ENCODE results near the gene LRRC36. TPM values are rescaled to one million over a fixed set of nuclear protein-coding genes. Genes with fewer than 3 reads are reported as not detected.

Gene LRRC36
- total and polyA plus RNA-seq, 2 experiments from 2014 or later, result 1.2 TPM; not detected in 1

GRCh38 chr16:67430504-67430976 is 103.9 kb downstream of the LRRC36 start (continued):
- TF ChIP-seq ZNF462 (CRISPR knock-in tag; IDR thresholded peaks at IDR 0.05) (no peak), JUNB (IDR thresholded peaks at IDR 0.05; ENCODE audit: unreplicated experiment) (no peak), POLR2AphosphoS5 (IDR thresholded peaks at IDR 0.05; ENCODE audit: low read depth) (no peak; the same call in 1 of the 2 replicates), STAT1 (IDR thresholded peaks at IDR 0.05; ENCODE audit: unreplicated experiment) (no peak)

GRCh38 chr16:67430977-67431774 is 104.6 kb downstream of the LRRC36 start, which contains the start of gene HSD11B2:
Gene HSD11B2, plus strand, starts transcription at chr16:67431121. Its CDS starts 128 bp downstream, at chr16:67431249.
- Histone ChIP-seq H3K9me2 (ENCODE audit: insufficient read depth) (no peaks in the 10 kb centered on the region), H3K4me1 (ENCODE audit: insufficient read depth) (peaks cover 25% of the 10 kb centered on the region), H3K79me2 (replicated peaks; ENCODE audit: insufficient read depth) (no peaks in the 10 kb centered on the region), H3K4me2 (peak within 1 kb of the TSS; percentile 98), H3K4me3 (peak within 1 kb of the TSS; percentile 85), H3K27ac (ENCODE audit: low read depth) (no peak within 1 kb of the TSS), H4K20me1 (replicated peaks; ENCODE audit: insufficient read depth) (no peaks in the 10 kb centered on the region), H3K36me3 (ENCODE audit: insufficient read depth) (no peaks in the 10 kb centered on the region), H2AFZ (0 out of 2 replicates have a peak within 1 kb of the TSS, but pooled peaks have one; percentile 80), H3K27me3 (ENCODE audit: insufficient read depth) (peaks cover 23% of the 10 kb centered on the region), H3F3A (replicated peaks; ENCODE audit: low read depth) (0 out of 2 replicates have a peak, but pooled peaks cover 4% of the 10 kb centered on the region)
- Mint-ChIP-seq H3K9me3 (peaks cover 3% of the 10 kb centered on the region; the same call in 2 of the 3 replicates), H3K4me1 (peaks cover 50% of the 10 kb centered on the region), H3K36me3 (ENCODE audit: low read depth) (peaks cover 10% of the 10 kb centered on the region), H3K27ac (no peak within 1 kb of the TSS; the same call in 1 of the 2 replicates), H3K4me3 (peak within 1 kb of the TSS; percentile 84), H3K27me3 (ENCODE audit: insufficient read depth, low read depth, poor library complexity) (peaks cover 36% of the 10 kb centered on the region)
- TF ChIP-seq CTCF (conservative IDR thresholded peaks at IDR 0.05; ENCODE audit: low read depth in 2 of 2), result no peak
- peak; percentile 65 for TF ChIP-seq POLR2AphosphoS5 (IDR thresholded peaks at IDR 0.05; ENCODE audit: low read depth)
- DNase-seq (ENCODE audit: low spot score) (peak; percentile 83), ATAC-seq (peak; percentile 50)
